ENCODE measurements around the gene YARS1. TPM values are rescaled to one million over a fixed set of nuclear protein-coding genes. Genes with fewer than 3 reads are reported as not detected.

The YARS1 gene
- total RNA-seq, 1 experiment from 2014 or later = 180 TPM

- peak overlapping the region; percentile 99 for H3K27ac ChIP-seq
- no peaks in the 10 kb centered on the region for H3K9me2 ChIP-seq (ENCODE audit: insufficient read depth)
- no peak overlapping the region for H2AFZ ChIP-seq
- peak overlapping the region; percentile 99 for H3K4me2 ChIP-seq
- DNase-seq = no peak
- H3F3A ChIP-seq (ENCODE audit: insufficient read depth, low read depth) = peaks cover 86% of the 10 kb centered on the region
- peaks cover 90% of the 10 kb centered on the region for H3K79me2 ChIP-seq (ENCODE audit: low read depth)
- H4K20me1 ChIP-seq (ENCODE audit: insufficient read depth) = peaks cover 16% of the 10 kb centered on the region
- peaks cover 96% of the 10 kb centered on the region for H3K4me1 ChIP-seq (replicated peaks; ENCODE audit: insufficient read depth)
- BruUV-seq (replicated peaks) = no TSS peak
- intact Hi-C loops (cut with micrococcal nuclease; ENCODE audit: unreplicated experiment) = loop anchor here (1.0 to 2.0 kb wide), 3 partner anchors 7 to 45 kb away; no protein-coding TSS in a partner anchor
- TF ChIP-seq EZH2 (IDR thresholded peaks at IDR 0.05; ENCODE audit: low read depth) (no peak), CTCF (conservative IDR thresholded peaks at IDR 0.05) (no peak)
- POLR2A ChIA-PET (ENCODE audit: unreplicated experiment) = interaction anchor here (0.7 kb wide), 3 partner anchors 12 to 682 kb away, joined by 3 to 5 read pairs (median 4); no protein-coding TSS in a partner anchor
- peaks cover 3% of the 10 kb centered on the region for H3K36me3 ChIP-seq (ENCODE audit: low read depth)
- no peaks in the 10 kb centered on the region for H3K9me3 ChIP-seq (ENCODE audit: insufficient read depth, low read depth)
- CTCF ChIA-PET = interaction anchor here (0.6 kb wide), 1 partner anchor 59 kb away, joined by 3 read pairs; no protein-coding TSS in a partner anchor
- no peaks in the 10 kb centered on the region for H3K27me3 ChIP-seq (ENCODE audit: insufficient read depth, low read depth)
- H3K4me3 ChIP-seq = peak overlapping the region; percentile 28; the same call in 1 of the 2 replicates
Measured at GRCh38 chr1:32761936-32762335, 55.2 kb downstream of the YARS1 start.

GRCh38 chr1:32761253-32761877, 55.8 kb downstream of the YARS1 start:
- Histone ChIP-seq H3F3A (ENCODE audit: insufficient read depth, low read depth) (peaks cover 85% of the 10 kb centered on the region), H4K20me1 (ENCODE audit: insufficient read depth) (peaks cover 11% of the 10 kb centered on the region), H3K27ac (peak overlapping the region; percentile 99), H3K9me3 (ENCODE audit: insufficient read depth, low read depth) (no peaks in the 10 kb centered on the region), H3K9me2 (ENCODE audit: insufficient read depth) (no peaks in the 10 kb centered on the region), H3K4me1 (replicated peaks; ENCODE audit: insufficient read depth) (peaks cover 96% of the 10 kb centered on the region), H2AFZ (no peak overlapping the region), H3K27me3 (ENCODE audit: insufficient read depth, low read depth) (no peaks in the 10 kb centered on the region), H3K36me3 (ENCODE audit: low read depth) (no peaks in the 10 kb centered on the region; the same call in 1 of the 2 replicates), H3K4me3 (peak overlapping the region; percentile 51), H3K79me2 (ENCODE audit: low read depth) (peaks cover 90% of the 10 kb centered on the region), H3K4me2 (peak overlapping the region; percentile 99)
- intact Hi-C loops (cut with micrococcal nuclease; ENCODE audit: unreplicated experiment) = loop anchor here (1.0 to 2.0 kb wide), 3 partner anchors 8 to 45 kb away; no protein-coding TSS in a partner anchor
- ChIA-PET POLR2A (ENCODE audit: unreplicated experiment) (interaction anchor here (0.6 to 0.7 kb wide), 4 partner anchors 13 to 512 kb away, joined by 3 to 7 read pairs (median 4); no protein-coding TSS in a partner anchor), CTCF (interaction anchor here (0.6 kb wide), 1 partner anchor 535 kb away, joined by 5 read pairs; no protein-coding TSS in a partner anchor)
- DNase-seq = peak; percentile 84 to 96
- no TSS peak for BruUV-seq (replicated peaks)
- TF ChIP-seq EZH2 (IDR thresholded peaks at IDR 0.05; ENCODE audit: low read depth) (no peak), CTCF (conservative IDR thresholded peaks at IDR 0.05) (no peak)

GRCh38 chr1:32759997-32760623, 57.0 kb downstream of the YARS1 start:
- no peaks in the 10 kb centered on the region for H4K20me1 ChIP-seq (ENCODE audit: insufficient read depth)
- H3K4me2 ChIP-seq = peak overlapping the region; percentile 99
- BruUV-seq (replicated peaks) = no TSS peak
- H3F3A ChIP-seq (ENCODE audit: insufficient read depth, low read depth) = peaks cover 86% of the 10 kb centered on the region
- no peaks in the 10 kb centered on the region for H3K9me2 ChIP-seq (ENCODE audit: insufficient read depth)
- H3K36me3 ChIP-seq (ENCODE audit: low read depth) = no peaks in the 10 kb centered on the region; the same call in 1 of the 2 replicates
- H3K4me1 ChIP-seq (replicated peaks; ENCODE audit: insufficient read depth) = peaks cover 95% of the 10 kb centered on the region
- intact Hi-C loops (cut with micrococcal nuclease; ENCODE audit: unreplicated experiment) = loop anchor here (2.0 kb wide), 3 partner anchors 13 to 43 kb away; no protein-coding TSS in a partner anchor
- H3K27me3 ChIP-seq (ENCODE audit: insufficient read depth, low read depth) = no peaks in the 10 kb centered on the region
- H3K79me2 ChIP-seq (ENCODE audit: low read depth) = peaks cover 90% of the 10 kb centered on the region
- H2AFZ ChIP-seq = no peak overlapping the region
- DNase-seq = peak; percentile 96 to 98
- peak overlapping the region; percentile 60 for H3K4me3 ChIP-seq
- H3K27ac ChIP-seq = peak overlapping the region; percentile 99
- CTCF ChIA-PET = interaction anchor here (1.1 kb wide), 1 partner anchor 49 kb away, joined by 8 read pairs; no protein-coding TSS in a partner anchor
- POLR2A ChIA-PET (ENCODE audit: unreplicated experiment) = interaction anchor here (0.6 kb wide), 1 partner anchor 31 kb away, joined by 6 read pairs; no protein-coding TSS in a partner anchor
- no peaks in the 10 kb centered on the region for H3K9me3 ChIP-seq (ENCODE audit: insufficient read depth, low read depth)
- TF ChIP-seq CTCF (conservative IDR thresholded peaks at IDR 0.05) (no peak), EZH2 (IDR thresholded peaks at IDR 0.05; ENCODE audit: low read depth) (no peak)

All from PC-9 (cell line).